Measurements from ENCODE around the gene SLC22A13.
"Not testable (repeated sequence)": the region's sequence is repeated elsewhere in the genome, so short reads cannot be mapped to it uniquely, and the experiment has no call there.

Gene SLC22A13

DNA sequence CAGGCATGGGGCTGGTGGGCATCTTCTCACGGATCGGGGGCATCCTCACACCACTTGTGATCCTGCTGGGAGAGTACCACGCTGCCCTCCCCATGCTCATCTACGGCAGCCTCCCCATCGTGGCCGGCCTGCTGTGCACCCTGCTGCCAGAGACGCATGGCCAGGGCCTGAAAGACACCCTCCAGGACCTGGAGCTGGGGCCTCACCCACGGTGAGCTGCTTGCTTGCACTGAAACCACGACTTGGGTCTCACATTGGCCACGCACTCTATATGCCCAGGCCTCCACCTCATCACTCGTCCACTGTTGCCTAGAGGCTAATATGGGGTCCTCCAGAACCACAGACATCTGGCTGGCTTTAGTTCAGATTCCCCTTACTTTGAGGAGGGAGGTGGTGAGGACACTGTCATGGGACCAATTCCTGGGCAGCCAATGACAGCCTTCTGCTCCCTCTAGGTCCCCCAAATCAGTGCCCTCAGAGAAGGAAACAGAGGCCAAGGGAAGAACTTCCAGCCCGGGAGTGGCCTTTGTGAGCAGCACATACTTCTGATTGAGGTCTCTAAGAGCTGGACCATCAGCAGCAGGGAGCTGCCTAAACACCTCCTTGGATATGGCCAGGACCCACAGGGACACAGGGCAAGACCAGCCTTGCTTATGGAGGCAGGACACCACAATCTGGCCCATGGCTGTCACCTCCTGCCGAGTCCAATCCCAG lies 11.5 kb downstream of the SLC22A13 start:
- DNase-seq (ENCODE audit: low spot score) = peak; percentile 12
- no peak for TF ChIP-seq CTCF (IDR thresholded peaks at IDR 0.05; ENCODE audit: borderline replicate concordance, control extremely low read depth, extremely low read depth, insufficient read depth, missing control alignments)
- in situ Hi-C loops (cut with MboI; ENCODE audit: low sequenced_read_pairs, unreplicated experiment) = no loop called here

DNA sequence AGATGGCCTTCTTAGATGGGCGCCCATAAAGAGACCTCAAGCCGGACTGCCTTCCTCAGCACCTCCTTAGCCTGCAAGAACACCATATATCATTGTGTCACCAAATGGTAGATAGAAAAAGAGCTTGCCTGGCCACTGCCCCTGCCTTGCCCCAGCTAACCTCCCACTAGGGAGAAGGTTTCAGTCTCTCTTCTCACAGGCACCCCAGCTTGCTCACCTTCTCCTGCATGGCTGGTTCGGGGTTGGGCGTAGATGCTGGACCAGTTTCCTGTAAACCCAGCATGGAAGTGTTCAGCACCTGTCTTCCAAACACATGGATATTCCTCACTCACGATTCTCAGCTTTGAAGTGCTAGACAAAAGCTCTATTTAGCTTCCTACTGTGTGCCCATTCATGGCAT lies 13.2 kb downstream of the SLC22A13 start:
- no peak for DNase-seq (ENCODE audit: low spot score)
- TF ChIP-seq CTCF (IDR thresholded peaks at IDR 0.05; ENCODE audit: borderline replicate concordance, control extremely low read depth, extremely low read depth, insufficient read depth, missing control alignments) = no peak
- in situ Hi-C loops (cut with MboI; ENCODE audit: low sequenced_read_pairs, unreplicated experiment) = no loop called here

GRCh38 chr3:38281895-38282686 lies 16.5 kb downstream of the SLC22A13 start, which contains the start of gene SLC22A14:
Gene SLC22A14, plus strand, starts transcription at chr3:38282294. Its CDS starts 23,733 bp downstream, at chr3:38306027.
- in situ Hi-C loops (cut with MboI; ENCODE audit: low sequenced_read_pairs, unreplicated experiment) = no loop called here
- no peak for TF ChIP-seq CTCF (IDR thresholded peaks at IDR 0.05; ENCODE audit: borderline replicate concordance, control extremely low read depth, extremely low read depth, insufficient read depth, missing control alignments)
- peak; percentile 38 for DNase-seq (ENCODE audit: low spot score)

DNA sequence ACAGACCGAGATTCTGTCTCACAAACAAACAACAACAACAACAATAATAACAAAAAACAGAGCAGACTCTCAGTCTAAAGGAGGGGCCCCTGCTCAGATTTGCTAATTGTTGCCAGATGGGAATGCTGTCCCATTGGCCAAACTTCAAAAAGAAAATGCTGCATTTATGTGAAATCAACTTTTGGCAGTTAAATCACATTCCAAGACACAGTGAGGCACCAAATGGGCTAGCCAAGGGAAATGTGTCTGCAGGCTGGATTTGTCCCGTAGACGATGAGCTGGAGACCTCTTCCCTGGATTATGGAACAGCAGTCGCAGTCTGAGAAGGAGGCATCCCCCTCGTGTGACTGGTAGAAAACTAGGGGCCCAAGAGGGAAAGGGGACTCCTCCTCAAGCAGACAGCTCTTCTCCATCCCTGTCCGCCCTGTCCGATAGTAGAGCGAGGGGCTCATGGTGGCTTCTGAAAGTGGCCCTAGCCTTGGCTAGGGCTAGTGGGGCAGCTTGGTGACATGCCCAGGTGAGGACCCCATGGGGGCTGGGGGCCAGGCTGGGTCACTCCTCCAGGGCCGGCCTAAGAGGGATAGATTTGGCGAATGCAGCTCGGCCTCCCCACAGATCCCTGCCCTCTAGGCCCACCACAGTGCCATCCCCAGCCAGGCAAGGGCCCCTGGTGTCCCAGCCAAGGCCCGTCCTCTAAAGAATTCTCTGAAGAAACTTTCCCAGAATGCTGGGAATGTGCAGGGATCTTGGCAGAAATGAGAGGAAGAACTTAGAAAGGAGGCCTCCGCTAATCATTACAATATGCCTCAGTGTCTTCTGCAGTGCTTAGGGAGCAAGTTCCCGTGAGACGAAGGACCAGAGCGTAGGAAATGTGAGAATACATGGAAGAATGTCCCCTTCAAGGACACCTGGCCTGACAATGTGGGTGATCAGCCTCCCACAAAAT lies 18.5 kb downstream of the SLC22A13 start:
- no peak for DNase-seq (ENCODE audit: low spot score)
- in situ Hi-C loops (cut with MboI; ENCODE audit: low sequenced_read_pairs, unreplicated experiment) = no loop called here
- no peak for TF ChIP-seq CTCF (IDR thresholded peaks at IDR 0.05; ENCODE audit: borderline replicate concordance, control extremely low read depth, extremely low read depth, insufficient read depth, missing control alignments)

- in situ Hi-C loops (cut with MboI; ENCODE audit: low sequenced_read_pairs, unreplicated experiment) = no loop called here
- no peak for DNase-seq (ENCODE audit: low spot score)
- no peak for TF ChIP-seq CTCF (IDR thresholded peaks at IDR 0.05; ENCODE audit: borderline replicate concordance, control extremely low read depth, extremely low read depth, insufficient read depth, missing control alignments)
Measured at GRCh38 chr3:38284756-38285150, 19.1 kb downstream of the SLC22A13 start.

DNA sequence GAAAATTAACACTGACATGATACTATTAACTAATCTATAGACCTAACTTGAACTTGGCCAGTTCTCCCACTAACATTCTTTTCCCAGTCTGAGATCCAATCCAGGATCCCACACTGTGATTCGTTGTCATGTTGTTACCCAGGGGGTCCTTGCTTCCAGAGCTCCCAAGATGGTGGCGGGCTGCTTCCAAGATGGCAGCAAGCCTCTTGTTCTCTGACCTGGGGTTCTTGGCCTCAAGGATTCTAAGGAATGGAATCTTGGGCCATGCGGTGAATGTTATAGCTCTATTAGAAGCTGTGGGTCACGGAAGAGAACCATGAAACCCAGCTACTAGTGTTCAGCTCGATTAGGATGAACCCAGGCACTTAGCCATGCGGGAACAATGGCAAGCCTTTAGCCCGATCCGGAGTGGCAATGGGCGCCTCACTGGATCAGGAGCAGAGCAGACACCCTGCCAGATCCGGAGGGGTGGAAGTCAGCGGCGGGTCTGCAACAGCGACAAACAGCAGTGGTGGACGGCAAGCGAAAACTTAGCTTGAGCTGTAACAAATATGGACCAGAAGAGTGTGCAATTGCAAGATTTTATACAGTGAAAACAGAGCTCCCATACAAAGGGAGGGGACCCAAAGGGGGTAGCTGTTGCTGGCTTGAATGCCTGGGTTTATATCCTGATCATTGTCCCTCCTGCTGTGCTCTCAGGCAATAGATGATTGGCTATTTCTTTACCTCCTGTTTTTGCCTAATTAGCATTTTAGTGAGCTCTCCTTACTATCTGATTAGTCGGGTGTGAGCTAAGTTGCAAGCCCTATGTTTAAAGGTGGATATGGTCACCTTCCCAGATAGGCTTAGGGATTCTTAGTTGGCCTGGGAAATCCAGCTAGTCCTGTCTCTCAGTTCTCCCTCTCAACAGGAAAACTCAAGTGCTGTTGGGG lies 23.9 kb downstream of the SLC22A13 start:
- in situ Hi-C loops (cut with MboI; ENCODE audit: low sequenced_read_pairs, unreplicated experiment); DNase-seq (ENCODE audit: low spot score): not testable (repeated sequence)

- DNase-seq (ENCODE audit: low spot score) = not testable (repeated sequence)
Measured at GRCh38 chr3:38297053-38297452, 31.4 kb downstream of the SLC22A13 start.

More at GRCh38 chr3:38297053-38297452, 31.4 kb downstream of the SLC22A13 start:
- in situ Hi-C loops (cut with MboI; ENCODE audit: low sequenced_read_pairs, unreplicated experiment) = not testable (repeated sequence)

All from GM13976 (cell line).